Renal cortex interstitium (tissue), 11 donors: ENCODE results near the gene ATXN1. TPM values are rescaled to one million over a fixed set of nuclear protein-coding genes. Genes with fewer than 3 reads are reported as not detected.

Experiments used
- DNase-seq, 11 donors: peaks; one replicate each; pipeline ENCODE4 v3.0.0-alpha.2; 2013; ENCODE audit warnings: low read depth in 9 of 11, low spot score in 4 of 11; ENCODE audit errors: extremely low read depth in 1 of 11
- polyA plus RNA-seq, 3 donors: library from polyadenylated mRNA; unstranded; fragments of 120-200 nt; gene quantifications; one replicate each; pipeline ENCODE4 v1.2.1, GENCODE V29; 2013; ENCODE audit not compliant: insufficient read length in 3 of 3

The ATXN1 gene
- polyA plus RNA-seq, 3 donors, result 19.3 to 21.9 (median 19.4) TPM

GRCh38 chr6:16671302-16672289 lies 89.7 kb downstream of the ATXN1 start:
- no peak for DNase-seq

- DNase-seq, result no peak
Observed at GRCh38 chr6:16670617-16671051, 90.6 kb downstream of the ATXN1 start.

GRCh38 chr6:16670183-16670582 lies 91.1 kb downstream of the ATXN1 start:
- no peak for DNase-seq

GRCh38 chr6:16669227-16669626 lies 92.0 kb downstream of the ATXN1 start:
- no peak for DNase-seq

GRCh38 chr6:16667509-16667908 lies 93.8 kb downstream of the ATXN1 start:
- DNase-seq, result no peak

GRCh38 chr6:16665992-16666391 lies 95.3 kb downstream of the ATXN1 start:
- no peak for DNase-seq

GRCh38 chr6:16665182-16665581 lies 96.1 kb downstream of the ATXN1 start:
- DNase-seq, result no peak

GRCh38 chr6:16663901-16664300 lies 97.4 kb downstream of the ATXN1 start:
- DNase-seq, result no peak

- no peak for DNase-seq
Observed at GRCh38 chr6:16660157-16660497, 101.1 kb downstream of the ATXN1 start.

GRCh38 chr6:16659466-16660156 lies 101.6 kb downstream of the ATXN1 start:
- DNase-seq, result no peak

GRCh38 chr6:16658348-16659034 lies 102.8 kb downstream of the ATXN1 start:
- DNase-seq, result peak in 4 of 11 donors; percentile 26 to 61 (median 48)

GRCh38 chr6:16657768-16658167 lies 103.5 kb downstream of the ATXN1 start:
- no peak for DNase-seq

GRCh38 chr6:16656451-16656850 lies 104.8 kb downstream of the ATXN1 start:
- DNase-seq, result no peak

GRCh38 chr6:16654701-16655100 lies 106.6 kb downstream of the ATXN1 start:
- no peak for DNase-seq

GRCh38 chr6:16653226-16653625 lies 108.0 kb downstream of the ATXN1 start:
- no peak for DNase-seq

GRCh38 chr6:16651871-16652270 lies 109.4 kb downstream of the ATXN1 start:
- no peak for DNase-seq

- DNase-seq, result peak in 1 of 11 donors; percentile 47
Observed at GRCh38 chr6:16649890-16650289, 111.4 kb downstream of the ATXN1 start.

- no peak for DNase-seq
Observed at GRCh38 chr6:16649241-16649640, 112.0 kb downstream of the ATXN1 start.

GRCh38 chr6:16648003-16648402 lies 113.3 kb downstream of the ATXN1 start:
- no peak for DNase-seq

- no peak for DNase-seq
Observed at GRCh38 chr6:16647422-16647821, 113.8 kb downstream of the ATXN1 start.
